Subcutaneous abdominal adipose tissue (tissue), 5 donors: Measurements from ENCODE around the gene CRBN.

Experiments
- H3K27ac ChIP-seq: one replicate; pipeline ENCODE4 v1.7.0; 2013; ENCODE audit warnings: low read depth, mild to moderate bottlenecking, inconsistent platforms, low read length, moderate library complexity
- H3K27me3 ChIP-seq, 5 donors: one replicate each; pipeline ENCODE4 v1.7.0; 2013; ENCODE audit warnings: low read length in 5 of 5, inconsistent platforms in 1 of 5; ENCODE audit not compliant: control insufficient read depth in 5 of 5, insufficient read depth in 4 of 5
- H3K36me3 ChIP-seq, 5 donors: one replicate each; pipeline ENCODE4 v1.7.0; 2013; ENCODE audit warnings: low read length in 5 of 5; ENCODE audit not compliant: control insufficient read depth in 5 of 5, insufficient read depth in 5 of 5
- H3K4me1 ChIP-seq, 5 donors: one replicate each; pipeline ENCODE4 v1.7.0; 2013; ENCODE audit warnings: low read length in 5 of 5, mild to moderate bottlenecking in 3 of 5, moderate library complexity in 1 of 5; ENCODE audit not compliant: control insufficient read depth in 5 of 5, insufficient read depth in 5 of 5
- H3K4me3 ChIP-seq, 5 donors: one replicate each; pipeline ENCODE4 v1.7.0; 2013; ENCODE audit warnings: low read length in 5 of 5, low read depth in 1 of 5
- H3K9ac ChIP-seq, 5 donors: one replicate each; pipeline ENCODE4 v1.7.0; 2013; ENCODE audit warnings: low read length in 5 of 5, mild to moderate bottlenecking in 4 of 5, moderate library complexity in 3 of 5
- H3K9me3 ChIP-seq, 5 donors: one replicate each; pipeline ENCODE4 v1.7.0; 2013; ENCODE audit warnings: low read length in 5 of 5; ENCODE audit not compliant: control insufficient read depth in 5 of 5
- donor health status: healthy.
- donor health status: healthy.
- donor health status: healthy.
- donor health status: healthy.
- donor health status: healthy.

The CRBN gene

GRCh38 chr3:3145831-3146230 lies 33.7 kb downstream of the CRBN start:
- H3K4me1 ChIP-seq, result no peaks in the 10 kb centered on the region
- no peak overlapping the region for H3K27ac ChIP-seq
- no peak overlapping the region for H3K4me3 ChIP-seq
- peaks cover 64 to 88% (median 77%) of the 10 kb centered on the region in 5 donors for H3K36me3 ChIP-seq
- H3K9me3 ChIP-seq, result no peaks in the 10 kb centered on the region
- H3K9ac ChIP-seq, result no peak overlapping the region
- no peaks in the 10 kb centered on the region for H3K27me3 ChIP-seq

DNA sequence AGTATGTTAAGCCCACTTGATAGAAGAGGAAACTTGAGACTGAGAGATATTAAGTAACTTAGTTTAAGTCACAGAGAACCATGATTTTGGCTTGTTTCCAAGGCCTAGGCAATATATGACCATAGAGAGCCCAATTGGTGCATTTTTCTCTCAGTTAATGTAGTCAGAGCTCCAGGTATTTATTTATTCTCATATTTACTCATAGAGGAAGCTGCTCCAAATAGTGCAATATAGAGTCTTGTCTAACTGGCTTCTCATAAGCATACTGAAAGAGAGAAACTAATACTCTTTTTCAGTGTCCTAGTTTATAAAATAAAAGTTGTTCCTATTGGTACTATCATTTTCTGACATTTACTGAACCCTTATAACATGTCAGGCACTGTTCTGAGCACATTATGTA lies 37.6 kb downstream of the CRBN start:
- H3K9ac ChIP-seq, result no peak overlapping the region
- H3K36me3 ChIP-seq, result peaks cover 45 to 75% (median 61%) of the 10 kb centered on the region in 5 donors
- no peaks in the 10 kb centered on the region for H3K9me3 ChIP-seq
- no peak overlapping the region for H3K27ac ChIP-seq
- no peaks in the 10 kb centered on the region for H3K4me1 ChIP-seq
- H3K4me3 ChIP-seq, result no peak overlapping the region
- H3K27me3 ChIP-seq, result no peaks in the 10 kb centered on the region

GRCh38 chr3:3137526-3137925 lies 42.0 kb downstream of the CRBN start:
- H3K4me1 ChIP-seq, result no peaks in the 10 kb centered on the region
- no peak overlapping the region for H3K4me3 ChIP-seq
- peaks cover 21 to 47% (median 27%) of the 10 kb centered on the region in 5 donors for H3K36me3 ChIP-seq
- H3K27me3 ChIP-seq, result no peaks in the 10 kb centered on the region
- no peak overlapping the region for H3K9ac ChIP-seq
- H3K9me3 ChIP-seq, result no peaks in the 10 kb centered on the region
- H3K27ac ChIP-seq, result no peak overlapping the region

DNA sequence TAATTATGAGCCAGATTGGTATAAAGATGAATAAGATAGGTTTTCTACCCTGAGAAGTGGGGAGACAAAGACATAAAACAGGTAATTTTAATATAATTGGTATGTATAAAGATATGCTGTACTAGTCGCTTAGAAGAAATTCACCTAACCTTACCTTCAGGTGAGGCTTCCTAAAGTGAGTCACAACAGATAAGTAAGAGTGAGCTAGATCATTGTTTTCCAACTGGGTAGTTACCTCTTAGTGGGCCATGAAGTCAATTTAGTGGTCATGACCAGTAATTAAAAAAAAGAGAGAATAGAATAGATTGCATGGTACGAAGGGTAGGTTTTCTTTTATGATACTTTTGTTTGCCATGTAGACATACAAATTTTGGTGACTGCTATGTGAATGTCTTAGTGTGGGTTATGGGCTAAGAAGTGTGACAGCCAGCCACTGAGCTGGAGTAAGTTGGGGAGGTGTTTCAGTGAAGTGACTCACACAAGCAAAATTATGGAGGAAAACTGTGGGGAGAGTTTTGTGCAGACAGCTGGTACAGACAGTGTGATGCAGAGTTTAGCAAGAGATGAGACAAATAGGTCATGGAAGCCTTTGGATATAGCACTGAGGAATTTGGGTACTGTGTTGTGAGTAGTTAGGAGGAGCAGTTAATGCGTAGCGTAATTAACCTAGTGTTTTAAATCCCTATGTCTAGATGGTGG lies 44.6 kb downstream of the CRBN start:
- no peak overlapping the region for H3K4me3 ChIP-seq
- no peaks in the 10 kb centered on the region for H3K4me1 ChIP-seq
- no peaks in the 10 kb centered on the region for H3K9me3 ChIP-seq
- no peaks in the 10 kb centered on the region for H3K27me3 ChIP-seq
- no peak overlapping the region for H3K27ac ChIP-seq
- peaks cover 10 to 36% (median 21%) of the 10 kb centered on the region in 5 donors for H3K36me3 ChIP-seq
- H3K9ac ChIP-seq, result no peak overlapping the region

DNA sequence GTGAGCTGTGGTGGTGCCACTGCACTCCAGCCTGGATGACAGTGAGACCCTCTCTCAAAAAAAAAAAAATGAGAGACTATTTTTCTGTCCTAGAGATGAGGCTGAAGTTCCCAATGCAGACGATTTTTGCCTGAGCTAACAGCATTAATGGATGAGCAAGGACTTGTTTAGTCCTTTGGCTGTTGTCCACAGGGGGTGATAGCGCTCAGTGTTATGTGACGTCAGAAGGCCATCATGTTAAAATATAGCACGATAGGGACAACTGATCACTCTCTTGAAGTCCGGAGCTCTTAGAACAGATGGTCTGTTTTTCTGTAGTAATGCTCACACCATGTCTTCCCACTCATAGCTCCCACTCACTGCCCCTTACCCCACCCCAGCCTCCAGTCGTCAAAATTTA lies 46.0 kb downstream of the CRBN start:
- no peak overlapping the region for H3K4me3 ChIP-seq
- H3K4me1 ChIP-seq, result peaks cover 0 to 7% (median 0%) of the 10 kb centered on the region in 5 donors
- H3K36me3 ChIP-seq, result peaks cover 6 to 33% (median 21%) of the 10 kb centered on the region in 5 donors
- H3K27ac ChIP-seq, result no peak overlapping the region
- no peaks in the 10 kb centered on the region for H3K27me3 ChIP-seq
- H3K9ac ChIP-seq, result no peak overlapping the region
- H3K9me3 ChIP-seq, result no peaks in the 10 kb centered on the region

DNA sequence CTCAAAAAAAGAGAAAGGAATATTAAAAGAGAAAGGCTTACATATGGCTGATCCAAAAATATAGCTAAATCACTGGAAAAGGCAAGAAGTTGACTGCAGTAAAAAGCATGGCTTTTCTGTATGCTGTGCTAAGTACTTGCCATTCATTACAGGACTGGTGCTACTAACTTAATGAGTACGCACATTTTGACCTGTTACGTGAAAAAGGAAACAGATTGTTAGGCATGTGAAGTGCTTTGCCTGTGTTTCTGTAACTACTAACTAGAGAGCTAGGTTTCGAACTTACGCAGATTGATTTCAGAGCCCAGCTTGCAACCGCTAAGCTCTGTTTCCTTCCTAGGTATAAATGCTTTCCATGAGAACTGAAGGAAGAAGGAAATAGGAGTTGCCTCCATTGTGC lies 49.9 kb downstream of the CRBN start:
- H3K4me1 ChIP-seq, result peaks cover 3 to 20% (median 16%) of the 10 kb centered on the region in 5 donors
- no peak overlapping the region for H3K9ac ChIP-seq
- H3K36me3 ChIP-seq, result peaks cover 6 to 21% (median 15%) of the 10 kb centered on the region in 5 donors
- H3K27me3 ChIP-seq, result no peaks in the 10 kb centered on the region
- no peaks in the 10 kb centered on the region for H3K9me3 ChIP-seq
- H3K27ac ChIP-seq, result no peak overlapping the region
- H3K4me3 ChIP-seq, result no peak overlapping the region

DNA sequence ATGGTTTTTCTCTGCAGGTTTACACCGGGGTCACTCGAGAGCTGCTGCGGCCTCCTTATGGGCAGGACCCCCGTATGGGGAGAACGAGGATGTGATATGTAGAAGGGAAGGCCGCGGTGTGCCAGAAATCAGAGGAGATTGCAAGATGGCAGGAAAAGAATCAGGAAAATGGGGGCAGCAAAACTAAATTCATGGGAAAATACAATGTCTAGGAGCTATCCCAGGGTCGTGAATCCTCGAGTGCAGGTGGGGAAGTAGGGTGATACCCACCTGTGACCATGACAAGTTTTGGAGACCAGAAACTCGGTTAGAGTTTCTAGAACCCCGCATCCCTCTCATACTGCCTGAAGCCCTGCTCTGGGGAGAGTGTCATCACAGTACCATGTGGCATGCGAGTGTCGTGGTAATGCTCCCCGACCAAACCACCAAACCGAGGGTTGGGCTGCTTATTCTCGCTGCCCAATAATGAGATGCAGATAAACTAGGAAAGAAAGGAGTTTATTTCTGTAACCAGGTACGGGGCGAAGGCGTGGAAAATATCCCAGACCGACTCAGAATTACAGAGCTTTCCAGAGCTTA lies 52.0 kb downstream of the CRBN start:
- no peaks in the 10 kb centered on the region for H3K27me3 ChIP-seq
- peak overlapping the region; percentile 6 to 99 (median 98) for H3K9ac ChIP-seq
- H3K36me3 ChIP-seq, result peaks cover 6 to 21% (median 15%) of the 10 kb centered on the region in 5 donors
- H3K4me3 ChIP-seq, result peak overlapping the region; percentile 88 to 98 (median 94)
- H3K4me1 ChIP-seq, result peaks cover 3 to 20% (median 16%) of the 10 kb centered on the region in 5 donors
- H3K9me3 ChIP-seq, result no peaks in the 10 kb centered on the region
- H3K27ac ChIP-seq, result peak overlapping the region; percentile 89

DNA sequence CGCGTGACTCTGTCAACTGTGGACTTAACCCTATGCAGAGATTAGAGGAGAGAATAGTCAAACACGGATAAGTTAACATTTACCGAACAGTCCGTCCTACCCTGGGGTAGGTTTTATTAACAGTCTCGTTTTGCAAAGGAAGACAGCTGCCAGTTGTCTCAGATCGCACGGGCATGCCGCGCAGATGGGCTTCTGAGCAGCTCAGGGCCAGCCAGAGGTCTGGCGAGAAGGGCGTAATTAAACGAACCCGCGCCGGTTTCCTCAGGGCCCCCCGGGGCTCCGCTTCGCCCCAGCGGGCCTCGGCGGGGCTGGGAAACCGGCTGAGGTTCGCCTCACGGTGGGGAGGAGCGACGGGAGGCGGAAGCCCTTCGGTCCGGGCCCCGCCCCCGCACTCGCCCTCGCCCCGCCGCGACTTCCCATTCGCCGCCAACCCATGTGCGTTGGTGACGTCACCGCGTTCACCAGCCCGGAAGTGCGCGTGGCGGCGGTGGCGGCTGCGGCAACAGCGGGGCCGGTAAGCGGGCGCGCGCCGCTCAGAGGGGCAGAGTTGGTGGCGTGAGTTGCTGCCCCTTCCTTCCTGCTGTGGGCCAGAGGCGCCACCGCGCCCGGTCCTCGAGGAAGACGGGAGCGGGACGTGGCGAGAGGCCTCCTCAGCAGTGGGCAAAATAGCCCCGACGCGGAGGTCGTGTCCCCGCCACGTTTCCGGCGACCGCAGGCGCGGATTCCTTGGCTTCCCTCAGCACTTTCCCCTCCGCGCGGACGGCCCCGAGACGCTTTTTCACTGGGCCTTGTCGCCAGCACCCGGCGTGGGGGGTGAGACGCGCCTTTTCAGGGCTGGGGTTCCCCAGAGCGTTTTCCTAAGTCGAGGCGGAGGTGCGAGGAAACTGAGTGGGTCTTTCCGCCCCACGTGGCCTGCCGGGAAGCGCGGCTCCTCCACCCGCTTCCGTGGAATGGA lies 52.7 kb downstream of the CRBN start, which contains the start of gene TRNT1:
Gene TRNT1 (plus strand): TSS at position 464 of the 955 bp plus-strand sequence. CDS start 2,101 bp downstream, outside the sequence.
- H3K27ac ChIP-seq, result peak within 1 kb of the TSS; percentile 89
- H3K4me1 ChIP-seq, result peaks cover 3 to 20% (median 16%) of the 10 kb centered on the region in 5 donors
- H3K4me3 ChIP-seq, result peak within 1 kb of the TSS; percentile 88 to 98 (median 94)
- no peaks in the 10 kb centered on the region for H3K27me3 ChIP-seq
- no peaks in the 10 kb centered on the region for H3K9me3 ChIP-seq
- H3K9ac ChIP-seq, result peak within 1 kb of the TSS; percentile 92 to 99 (median 98)
- peaks cover 6 to 21% (median 15%) of the 10 kb centered on the region in 5 donors for H3K36me3 ChIP-seq

DNA sequence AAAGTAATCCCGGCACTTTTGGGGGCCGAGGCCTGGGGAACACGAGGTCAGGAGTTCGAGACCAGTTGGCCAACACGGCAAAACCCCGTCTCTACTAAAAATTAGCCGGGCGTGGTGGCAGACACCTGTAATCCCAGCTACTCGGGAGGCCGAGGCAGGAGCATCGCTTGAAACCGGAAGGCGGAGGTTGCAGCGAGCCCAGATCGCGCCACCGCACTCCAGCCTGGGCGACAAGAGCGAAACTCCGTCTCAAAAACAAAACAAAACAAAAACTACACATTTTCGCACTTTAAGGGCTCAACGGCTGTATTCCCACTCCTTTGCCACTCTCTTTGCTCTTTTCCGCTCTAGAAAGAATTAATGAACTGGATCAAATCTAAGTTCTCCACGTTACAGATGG lies 53.5 kb downstream of the CRBN start:
- peak overlapping the region; percentile 89 for H3K27ac ChIP-seq
- peaks cover 6 to 18% (median 12%) of the 10 kb centered on the region in 5 donors for H3K36me3 ChIP-seq
- H3K9ac ChIP-seq, result peak overlapping the region; percentile 75 to 99 (median 98)
- peaks cover 3 to 20% (median 16%) of the 10 kb centered on the region in 5 donors for H3K4me1 ChIP-seq
- H3K4me3 ChIP-seq, result peak overlapping the region; percentile 85 to 98 (median 94)
- no peaks in the 10 kb centered on the region for H3K27me3 ChIP-seq
- H3K9me3 ChIP-seq, result no peaks in the 10 kb centered on the region
